SK-N-SH (cell line): ENCODE data around the gene BCR.

Source experiments
- CTCF ChIP-seq: fragments of 200-600 bp; sonication (generic); IDR thresholded peaks from 2 replicates; pipeline ENCODE4 v1.6.1; 2017; ENCODE audit warnings: antibody characterized with exemption, mild to moderate bottlenecking, moderate library complexity
- JUND ChIP-seq: IDR thresholded peaks from 2 replicates; pipeline ENCODE4 v1.4.0; 2012
- RXRA ChIP-seq: IDR thresholded peaks from 2 replicates; pipeline ENCODE4 v1.4.0; 2012; ENCODE audit warnings: low read depth, mild to moderate bottlenecking, borderline replicate concordance
- TF ChIP-seq, protein P1 (sequence below): IDR thresholded peaks from 2 replicates; pipeline ENCODE4 v1.6.1; 2012; ENCODE audit warnings: mild to moderate bottlenecking, low read depth, low read length, moderate library complexity

DNA sequence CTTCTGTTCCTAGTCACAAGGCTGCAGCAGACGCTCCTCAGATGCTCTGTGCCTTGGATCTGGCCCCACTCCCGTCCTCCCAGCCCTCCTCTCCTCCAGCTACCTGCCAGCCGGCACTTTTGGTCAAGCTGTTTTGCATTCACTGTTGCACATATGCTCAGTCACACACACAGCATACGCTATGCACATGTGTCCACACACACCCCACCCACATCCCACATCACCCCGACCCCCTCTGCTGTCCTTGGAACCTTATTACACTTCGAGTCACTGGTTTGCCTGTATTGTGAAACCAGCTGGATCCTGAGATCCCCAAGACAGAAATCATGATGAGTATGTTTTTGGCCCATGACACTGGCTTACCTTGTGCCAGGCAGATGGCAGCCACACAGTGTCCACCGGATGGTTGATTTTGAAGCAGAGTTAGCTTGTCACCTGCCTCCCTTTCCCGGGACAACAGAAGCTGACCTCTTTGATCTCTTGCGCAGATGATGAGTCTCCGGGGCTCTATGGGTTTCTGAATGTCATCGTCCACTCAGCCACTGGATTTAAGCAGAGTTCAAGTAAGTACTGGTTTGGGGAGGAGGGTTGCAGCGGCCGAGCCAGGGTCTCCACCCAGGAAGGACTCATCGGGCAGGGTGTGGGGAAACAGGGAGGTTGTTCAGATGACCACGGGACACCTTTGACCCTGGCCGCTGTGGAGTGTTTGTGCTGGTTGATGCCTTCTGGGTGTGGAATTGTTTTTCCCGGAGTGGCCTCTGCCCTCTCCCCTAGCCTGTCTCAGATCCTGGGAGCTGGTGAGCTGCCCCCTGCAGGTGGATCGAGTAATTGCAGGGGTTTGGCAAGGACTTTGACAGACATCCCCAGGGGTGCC, 109.8 kb downstream of the BCR start:
- TF ChIP-seq CTCF (peak; percentile 84), JUND (no peak), RXRA (no peak)
- TF ChIP-seq, protein P1, sequence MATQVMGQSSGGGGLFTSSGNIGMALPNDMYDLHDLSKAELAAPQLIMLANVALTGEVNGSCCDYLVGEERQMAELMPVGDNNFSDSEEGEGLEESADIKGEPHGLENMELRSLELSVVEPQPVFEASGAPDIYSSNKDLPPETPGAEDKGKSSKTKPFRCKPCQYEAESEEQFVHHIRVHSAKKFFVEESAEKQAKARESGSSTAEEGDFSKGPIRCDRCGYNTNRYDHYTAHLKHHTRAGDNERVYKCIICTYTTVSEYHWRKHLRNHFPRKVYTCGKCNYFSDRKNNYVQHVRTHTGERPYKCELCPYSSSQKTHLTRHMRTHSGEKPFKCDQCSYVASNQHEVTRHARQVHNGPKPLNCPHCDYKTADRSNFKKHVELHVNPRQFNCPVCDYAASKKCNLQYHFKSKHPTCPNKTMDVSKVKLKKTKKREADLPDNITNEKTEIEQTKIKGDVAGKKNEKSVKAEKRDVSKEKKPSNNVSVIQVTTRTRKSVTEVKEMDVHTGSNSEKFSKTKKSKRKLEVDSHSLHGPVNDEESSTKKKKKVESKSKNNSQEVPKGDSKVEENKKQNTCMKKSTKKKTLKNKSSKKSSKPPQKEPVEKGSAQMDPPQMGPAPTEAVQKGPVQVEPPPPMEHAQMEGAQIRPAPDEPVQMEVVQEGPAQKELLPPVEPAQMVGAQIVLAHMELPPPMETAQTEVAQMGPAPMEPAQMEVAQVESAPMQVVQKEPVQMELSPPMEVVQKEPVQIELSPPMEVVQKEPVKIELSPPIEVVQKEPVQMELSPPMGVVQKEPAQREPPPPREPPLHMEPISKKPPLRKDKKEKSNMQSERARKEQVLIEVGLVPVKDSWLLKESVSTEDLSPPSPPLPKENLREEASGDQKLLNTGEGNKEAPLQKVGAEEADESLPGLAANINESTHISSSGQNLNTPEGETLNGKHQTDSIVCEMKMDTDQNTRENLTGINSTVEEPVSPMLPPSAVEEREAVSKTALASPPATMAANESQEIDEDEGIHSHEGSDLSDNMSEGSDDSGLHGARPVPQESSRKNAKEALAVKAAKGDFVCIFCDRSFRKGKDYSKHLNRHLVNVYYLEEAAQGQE, result no peak
